ENCODE data around the gene NNAT. TPM values are rescaled to one million over a fixed set of nuclear protein-coding genes. Genes with fewer than 3 reads are reported as not detected.

Gene NNAT
- total and polyA plus RNA-seq, 2 of the 8 experiments (the other 6 are each of a cell fraction or from before 2014, with no cell fraction given): 66.8 to 175 TPM

- TF ChIP-seq E2F6 (IDR thresholded peaks at IDR 0.05): no peak
- no peak for TF ChIP-seq TCF12 (IDR thresholded peaks at IDR 0.05; ENCODE audit: low read depth, low read length)
- no peak for TF ChIP-seq SUZ12 (IDR thresholded peaks at IDR 0.05; ENCODE audit: low read length)
- TF ChIP-seq ASH2L (IDR thresholded peaks at IDR 0.05; ENCODE audit: low read length): no peak
- TF ChIP-seq CBX8 (IDR thresholded peaks at IDR 0.05; ENCODE audit: borderline replicate concordance, low read depth, low read length): no peak
These were observed 39.4 kb upstream of the NNAT start (continued) for GRCh38 chr20:37481610-37482009.
